HEK293T (cell line): Measurements from ENCODE around the gene COL27A1.

Experiments
- ARNT ChIP-seq: fragments of 450-650 bp; IDR thresholded peaks from 2 replicates; pipeline ENCODE4 v1.6.1; 2017; ENCODE audit warnings: mild to moderate bottlenecking
- BHLHE40 ChIP-seq: fragments of 450-650 bp; IDR thresholded peaks from 2 replicates; pipeline ENCODE4 v1.6.1; 2016; ENCODE audit warnings: mild to moderate bottlenecking, moderate library complexity, borderline replicate concordance
- CTBP1 ChIP-seq: fragments of 450-650 bp; IDR thresholded peaks from 2 replicates; pipeline ENCODE4 v1.6.1; 2016; ENCODE audit warnings: borderline replicate concordance
- ELF4 ChIP-seq: fragments of 450-650 bp; IDR thresholded peaks from 2 replicates; pipeline ENCODE4 v1.6.1; 2017; ENCODE audit warnings: antibody characterized with exemption
- FOXK2 ChIP-seq: fragments of 450-650 bp; IDR thresholded peaks from 2 replicates; pipeline ENCODE4 v1.6.1; 2016; ENCODE audit warnings: mild to moderate bottlenecking
- FOXM1 ChIP-seq: fragments of 450-650 bp; IDR thresholded peaks from 2 replicates; pipeline ENCODE4 v1.6.1; 2017; ENCODE audit warnings: mild to moderate bottlenecking, borderline replicate concordance
- HDGF ChIP-seq: fragments of 450-650 bp; IDR thresholded peaks from 2 replicates; pipeline ENCODE4 v1.6.1; 2017; ENCODE audit warnings: antibody characterized with exemption, borderline replicate concordance
- L3MBTL2 ChIP-seq: fragments of 450-650 bp; conservative IDR thresholded peaks from 2 replicates; pipeline ENCODE4 v1.6.1; 2016; ENCODE audit warnings: mild to moderate bottlenecking
- LEF1 ChIP-seq: fragments of 450-650 bp; IDR thresholded peaks from 2 replicates; pipeline ENCODE4 v1.6.1; 2017; ENCODE audit warnings: mild to moderate bottlenecking, borderline replicate concordance
- PKNOX1 ChIP-seq: fragments of 450-650 bp; IDR thresholded peaks from 2 replicates; pipeline ENCODE4 v1.6.1; 2016
- SP1 ChIP-seq: fragments of 450-650 bp; IDR thresholded peaks from 2 replicates; pipeline ENCODE4 v1.6.1; 2017
- SUZ12 ChIP-seq: fragments of 450-650 bp; IDR thresholded peaks from 2 replicates; pipeline ENCODE4 v1.6.1; 2016; ENCODE audit warnings: mild to moderate bottlenecking
- TARDBP ChIP-seq: fragments of 450-650 bp; IDR thresholded peaks from 2 replicates; pipeline ENCODE4 v1.6.1; 2016
- ZNF384 ChIP-seq: fragments of 450-650 bp; IDR thresholded peaks from 2 replicates; pipeline ENCODE4 v1.6.1; 2016

GRCh38 chr9:114120192-114121014 is 34.9 kb upstream of the COL27A1 start:
- TF ChIP-seq BHLHE40 (no peak), ARNT (no peak), HDGF (no peak), SP1 (no peak), LEF1 (no peak), ELF4 (no peak), PKNOX1 (no peak), CTBP1 (no peak), L3MBTL2 (no peak), TARDBP (no peak), FOXM1 (no peak), SUZ12 (no peak), ZNF384 (no peak), FOXK2 (no peak)
